Right lobe of liver (tissue), 6 donors: ENCODE results near the gene ASCC3. TPM values are rescaled to one million over a fixed set of nuclear protein-coding genes. Genes with fewer than 3 reads are reported as not detected.

Source experiments
- ATAC-seq, 4 donors: fragments of 200-7000 bp; cut with Tn5 transposase; one replicate each; pipeline ENCODE4 v1.9.1; 2020; ENCODE audit warnings: mild to moderate bottlenecking in 4 of 4, moderate library complexity in 4 of 4
- DNase-seq, 3 donors: peaks; one replicate each; pipeline ENCODE4 v3.0.0-alpha.2; 2020
- H3K27ac ChIP-seq, 3 donors: fragments of 200-600 bp; one replicate each; pipeline ENCODE4 v1.8.0; 2022
- H3K27me3 ChIP-seq, 2 donors: fragments of 200-600 bp; one replicate each; pipeline ENCODE4 v1.8.0; 2022
- H3K36me3 ChIP-seq, 4 donors: fragments of 200-600 bp; sonication (generic) in 1 of 4; one replicate each; pipeline versions ENCODE4 v1.5.1 to v1.8.0; 2017 to 2022; ENCODE audit warnings: control low read depth in 1 of 4
- H3K4me1 ChIP-seq, 4 donors: fragments of 200-600 bp; sonication (generic) in 1 of 4; one replicate each; pipeline versions ENCODE4 v1.5.1 to v1.8.0; 2017 to 2022; ENCODE audit warnings: control low read depth in 1 of 4
- H3K4me3 ChIP-seq, 3 donors: fragments of 200-600 bp; one replicate each; pipeline ENCODE4 v1.8.0; 2022
- H3K9me3 ChIP-seq, 4 donors: fragments of 200-600 bp; sonication (generic) in 1 of 4; one replicate each; pipeline versions ENCODE4 v1.5.1 to v1.8.0; 2017 to 2022; ENCODE audit warnings: control low read depth in 1 of 4
- POLR2A ChIP-seq: fragments of 450-650 bp; IDR thresholded peaks from one replicate; pipeline ENCODE4 v1.6.1; 2017; ENCODE audit warnings: antibody characterized with exemption, mild to moderate bottlenecking
- WGBS: methylation state at CpG from one replicate; pipeline ENCODE4 v1.1.6; 2018; ENCODE audit warnings: low coverage, low lambda C conversion rate; ENCODE audit not compliant: insufficient coverage; ENCODE audit errors: missing lambda C conversion rate; 5-methylcytosine and 5-hydroxymethylcytosine counted together
- intact Hi-C, 2 donors: fragments of 100-400 bp; cut with DNase I; formaldehyde crosslinking; loops; one replicate each; pipeline versions ENCODE4 v1.11.2 to v1.14.1; 2022
- total RNA-seq, 6 experiments: library from RNA; depleted of rRNA in 2 of 6; stranded (reverse); fragments of >200 nt in 2 of 6; fragmentation: NEBNext Ultra II Directional in 3 of 6; extraction: Animal tissue kit (Norgen Biotek cat#: 25700) in 3 of 6; gene quantifications; one replicate each; pipeline versions ENCODE4 v1.1.0 to v1.2.4, GENCODE V29; 2016 to 2023
- TF ChIP-seq, protein P1 (sequence below), 4 donors: fragments of 200-600 bp in 3 of 4; fragments of 450-650 bp in 1 of 4; IDR thresholded peaks; one replicate each; pipeline versions ENCODE4 v1.5.1 to v1.8.0; 2016 to 2022; ENCODE audit warnings: antibody characterized with exemption in 4 of 4, mild to moderate bottlenecking in 2 of 4
- donor health status: DM: no; HTN: yes; CAD: no.
- donor health status: DM: no; HTN: no; CAD: no.
- donor health status: DM: no; HTN: no; CAD: no.
- donor health status: DM: no; HTN: yes; CAD: no.
- donor health status: DM: no; HTN: yes; CAD: no.

Gene ASCC3
- total RNA-seq, 6 experiments from 2014 or later: 17.0 to 28.2 (median 24.9) TPM

DNA sequence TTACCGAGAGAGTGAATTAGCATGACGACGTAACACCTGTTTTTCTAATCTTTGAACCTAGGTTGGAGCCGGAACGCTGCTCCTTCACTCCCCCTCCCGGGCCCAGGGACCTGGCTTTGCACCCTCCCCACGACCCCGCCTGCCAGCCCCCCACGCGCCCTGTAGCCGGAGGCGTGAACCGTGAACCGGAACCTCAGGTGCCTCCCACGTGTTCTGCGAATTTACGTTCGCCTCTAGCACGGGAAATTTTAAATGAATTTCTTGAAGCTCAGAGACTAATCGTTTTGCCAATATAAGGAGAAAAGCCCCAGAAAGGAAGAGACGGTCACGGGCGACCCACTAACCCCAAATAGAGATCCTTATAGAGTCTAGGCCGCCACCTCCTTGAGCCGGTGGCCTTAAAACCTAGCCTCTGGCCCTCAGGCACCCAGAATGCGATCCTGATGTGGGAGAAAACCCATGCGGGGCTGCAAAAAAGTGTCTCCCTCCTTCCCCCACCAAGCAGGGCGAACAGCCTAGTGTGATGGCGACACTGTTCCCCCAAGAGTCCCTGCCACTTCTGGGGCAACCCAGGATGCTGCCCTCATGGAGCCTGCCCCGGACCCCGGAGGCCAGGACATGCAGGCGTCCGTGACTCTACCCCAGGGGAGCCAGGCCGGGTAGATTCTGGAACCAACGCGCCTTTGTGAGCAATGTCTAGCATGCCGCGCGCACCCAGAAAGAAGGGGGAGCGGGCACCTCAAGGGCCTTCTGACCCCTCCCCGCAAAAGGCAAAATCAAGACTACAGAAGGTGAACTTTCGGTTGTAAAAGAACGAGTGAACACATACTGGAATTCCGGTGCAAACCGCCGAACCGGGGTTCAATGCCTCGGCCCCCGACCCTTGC is 413.8 kb downstream of the ASCC3 start:
- peak in 1 of 4 donors; percentile 31 for ATAC-seq

DNA sequence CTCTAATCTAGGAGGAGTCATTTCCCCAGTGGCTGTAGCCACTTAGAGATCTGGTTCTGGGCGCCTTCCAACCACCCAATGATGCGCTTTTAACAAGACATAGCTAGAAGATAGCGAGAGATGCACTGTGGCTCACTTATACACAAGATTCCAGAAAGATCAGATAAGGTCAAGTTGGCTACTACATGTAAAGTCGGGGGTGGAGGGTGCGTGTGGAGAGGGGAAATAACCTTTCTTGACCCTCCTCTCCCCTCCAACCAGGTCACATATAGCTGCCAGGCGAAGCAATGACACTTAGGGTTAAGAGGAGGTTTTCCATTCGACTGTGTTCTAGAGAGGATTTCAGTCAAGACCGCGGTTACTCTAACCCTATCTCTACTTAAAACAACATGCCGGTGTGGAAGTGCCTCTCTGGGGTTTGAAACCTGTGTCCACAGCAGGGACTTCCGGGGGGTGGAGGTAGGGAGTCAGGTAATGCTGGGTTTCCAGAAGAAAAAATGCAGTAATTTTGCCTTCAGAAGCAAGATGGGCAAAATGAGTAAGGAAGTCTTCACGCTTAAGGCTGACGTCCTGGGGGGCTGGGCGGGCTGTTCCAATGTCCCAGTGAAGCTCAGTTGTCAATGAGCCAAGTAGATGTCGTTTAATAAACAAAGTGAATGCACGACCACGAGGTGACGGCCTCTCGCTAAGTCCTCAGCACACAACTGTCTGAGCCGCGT is 414.6 kb downstream of the ASCC3 start:
- no peak for TF ChIP-seq POLR2A
- TF ChIP-seq, protein P1, sequence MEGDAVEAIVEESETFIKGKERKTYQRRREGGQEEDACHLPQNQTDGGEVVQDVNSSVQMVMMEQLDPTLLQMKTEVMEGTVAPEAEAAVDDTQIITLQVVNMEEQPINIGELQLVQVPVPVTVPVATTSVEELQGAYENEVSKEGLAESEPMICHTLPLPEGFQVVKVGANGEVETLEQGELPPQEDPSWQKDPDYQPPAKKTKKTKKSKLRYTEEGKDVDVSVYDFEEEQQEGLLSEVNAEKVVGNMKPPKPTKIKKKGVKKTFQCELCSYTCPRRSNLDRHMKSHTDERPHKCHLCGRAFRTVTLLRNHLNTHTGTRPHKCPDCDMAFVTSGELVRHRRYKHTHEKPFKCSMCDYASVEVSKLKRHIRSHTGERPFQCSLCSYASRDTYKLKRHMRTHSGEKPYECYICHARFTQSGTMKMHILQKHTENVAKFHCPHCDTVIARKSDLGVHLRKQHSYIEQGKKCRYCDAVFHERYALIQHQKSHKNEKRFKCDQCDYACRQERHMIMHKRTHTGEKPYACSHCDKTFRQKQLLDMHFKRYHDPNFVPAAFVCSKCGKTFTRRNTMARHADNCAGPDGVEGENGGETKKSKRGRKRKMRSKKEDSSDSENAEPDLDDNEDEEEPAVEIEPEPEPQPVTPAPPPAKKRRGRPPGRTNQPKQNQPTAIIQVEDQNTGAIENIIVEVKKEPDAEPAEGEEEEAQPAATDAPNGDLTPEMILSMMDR (IDR thresholded peaks at IDR 0.05): no peak
- intact Hi-C loops: no loop called here
- H3K4me1 ChIP-seq: peaks cover 0 to 6% (median 0%) of the 10 kb centered on the region in 4 donors
- no peak overlapping the region for H3K27ac ChIP-seq
- ATAC-seq: peak in 1 of 4 donors; percentile 33
- peaks cover 23 to 72% of the 10 kb centered on the region in 2 donors for H3K27me3 ChIP-seq
- no peaks in the 10 kb centered on the region for H3K9me3 ChIP-seq
- H3K36me3 ChIP-seq: no peaks in the 10 kb centered on the region
- no peak overlapping the region for H3K4me3 ChIP-seq
- WGBS: 4% methylated on average over 14 of the region's 21 CpGs
- no peak for DNase-seq

More for the DNA sequence above, 413.8 kb downstream of the ASCC3 start:
- 3% methylated on average over 23 of the region's 49 CpGs for WGBS
- TF ChIP-seq, protein P1 (IDR thresholded peaks at IDR 0.05): no peak
- no peak for TF ChIP-seq POLR2A
- Histone ChIP-seq H3K4me1 (peaks cover 0 to 6% (median 0%) of the 10 kb centered on the region in 4 donors), H3K27ac (no peak overlapping the region), H3K27me3 (peaks cover 23 to 65% of the 10 kb centered on the region in 2 donors), H3K9me3 (no peaks in the 10 kb centered on the region), H3K4me3 (no peak overlapping the region), H3K36me3 (no peaks in the 10 kb centered on the region)
- intact Hi-C loops: no loop called here
- no peak for DNase-seq

DNA sequence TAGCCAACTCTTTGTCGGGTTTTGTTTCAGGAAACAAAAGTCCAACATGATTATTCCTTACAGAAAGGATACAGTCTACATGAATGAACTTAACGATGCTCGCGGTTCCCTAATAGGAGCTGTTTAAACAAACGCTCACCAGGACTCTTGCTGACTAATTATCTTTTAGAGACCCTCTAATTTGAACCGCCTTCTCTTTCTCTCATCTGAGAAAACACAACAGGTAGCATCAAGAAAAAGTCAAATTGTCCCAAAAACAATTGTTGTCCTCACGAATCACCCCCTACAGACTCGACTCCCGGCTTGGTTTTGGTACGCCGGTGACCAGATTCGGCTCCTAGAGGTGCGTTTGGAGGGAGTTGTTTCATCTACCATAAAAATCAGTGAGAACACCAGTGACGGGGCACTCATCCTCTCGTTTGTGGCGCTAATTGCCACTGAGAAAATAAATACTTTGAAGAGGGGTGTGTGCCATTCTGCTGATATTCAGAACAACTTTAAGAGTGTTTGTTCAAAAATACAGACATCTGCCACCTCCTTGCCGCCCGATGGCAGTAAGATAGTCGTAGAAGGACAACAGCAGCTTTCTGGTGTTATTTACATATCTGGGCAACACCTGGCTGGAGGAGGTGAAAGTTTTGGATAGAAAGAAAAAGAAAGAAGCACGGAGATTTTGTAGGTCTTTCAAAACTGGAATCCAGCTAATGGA is 415.3 kb downstream of the ASCC3 start:
- H3K27ac ChIP-seq: no peak overlapping the region
- H3K27me3 ChIP-seq: peaks cover 28 to 79% of the 10 kb centered on the region in 2 donors
- WGBS: 8% methylated on average over 20 of the region's 20 CpGs
- ATAC-seq (no peak), DNase-seq (no peak)
- no peak for TF ChIP-seq POLR2A
- TF ChIP-seq, protein P1 (IDR thresholded peaks at IDR 0.05): no peak
- intact Hi-C loops: no loop called here
- H3K9me3 ChIP-seq: no peaks in the 10 kb centered on the region
- H3K4me3 ChIP-seq: no peak overlapping the region
- peaks cover 0 to 6% (median 0%) of the 10 kb centered on the region in 4 donors for H3K4me1 ChIP-seq
- no peaks in the 10 kb centered on the region for H3K36me3 ChIP-seq

DNA sequence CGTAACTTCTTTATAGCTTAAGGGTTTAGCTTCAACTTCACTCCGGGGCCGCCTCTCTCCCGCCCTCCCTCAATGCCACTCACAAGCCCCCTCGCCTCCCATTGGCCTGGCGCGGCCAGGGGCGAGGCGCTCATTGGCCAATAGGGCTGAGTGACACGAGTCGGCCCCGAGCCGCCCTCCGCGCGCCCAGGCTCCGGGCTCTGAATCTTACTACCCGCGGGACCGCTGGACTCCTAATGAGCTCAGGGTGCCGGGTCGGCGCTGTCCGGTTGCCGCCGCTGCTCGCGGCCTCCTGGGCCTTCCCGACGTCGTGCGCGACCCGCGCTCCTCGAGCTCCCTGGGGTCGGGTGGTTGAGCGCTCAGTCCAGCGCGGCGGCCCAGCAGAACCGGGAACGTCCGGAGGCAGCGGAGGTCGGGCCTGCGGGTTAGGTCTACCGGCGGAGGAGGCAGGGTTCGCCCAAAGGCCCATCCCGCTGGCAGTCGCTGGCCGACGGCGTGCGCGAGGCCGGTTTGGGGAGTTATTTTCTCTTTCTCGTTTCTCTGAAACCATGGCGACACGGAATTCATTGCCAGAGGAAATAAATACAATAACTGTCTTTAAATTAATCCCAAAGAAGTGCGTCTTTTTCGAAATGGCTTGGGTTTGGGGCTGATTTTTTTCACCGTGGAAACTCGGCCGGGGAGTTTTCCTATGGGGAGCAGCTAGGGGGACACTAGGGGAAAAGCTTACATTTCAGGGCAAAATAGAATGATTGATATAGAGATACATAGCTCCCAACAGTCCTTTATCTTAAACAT is 416.0 kb downstream of the ASCC3 start, which contains the start of gene SIM1:
Gene SIM1 (minus strand): TSS at position 19 of the 798 bp plus-strand sequence. CDS start 1,453 bp downstream, outside the sequence.
- H3K27ac ChIP-seq: no peak within 1 kb of the TSS
- H3K4me3 ChIP-seq: no peak within 1 kb of the TSS
- intact Hi-C loops: no loop called here
- no peaks in the 10 kb centered on the region for H3K36me3 ChIP-seq
- 11% methylated on average over 31 of the region's 66 CpGs for WGBS
- no peaks in the 10 kb centered on the region for H3K9me3 ChIP-seq
- ATAC-seq (peak; percentile 72 to 79 (median 75)), DNase-seq (peak in 1 of 3 donors; percentile 51)
- TF ChIP-seq, protein P1 (IDR thresholded peaks at IDR 0.05): no peak
- no peak for TF ChIP-seq POLR2A
- peaks cover 36 to 84% of the 10 kb centered on the region in 2 donors for H3K27me3 ChIP-seq
- peaks cover 0 to 6% (median 0%) of the 10 kb centered on the region in 4 donors for H3K4me1 ChIP-seq
